Endodermal cell (in vitro differentiated cells): Measurements from ENCODE around the gene BHLHA9. TPM values are rescaled to one million over a fixed set of nuclear protein-coding genes. Genes with fewer than 3 reads are reported as not detected.

ENCODE experiments used
- DNase-seq: peaks from one replicate; pipeline ENCODE4 v3.0.0-alpha.2; 2017
- H3K27ac ChIP-seq: 2 replicates; pipeline ENCODE4 v1.5.1; 2013; ENCODE audit warnings: mild to moderate bottlenecking, low read depth, low read length, moderate library complexity
- H3K27me3 ChIP-seq: 2 replicates; pipeline ENCODE4 v1.6.1; 2013; ENCODE audit warnings: mild to moderate bottlenecking, low read length, moderate library complexity; ENCODE audit not compliant: insufficient read depth, control insufficient read depth, poor library complexity, severe bottlenecking
- H3K36me3 ChIP-seq: 2 replicates; pipeline ENCODE4 v1.7.0; 2013; ENCODE audit warnings: mild to moderate bottlenecking, low read length, moderate library complexity; ENCODE audit not compliant: control insufficient read depth, insufficient read depth
- H3K4me1 ChIP-seq: one replicate; pipeline ENCODE4 v1.7.0; 2013; ENCODE audit warnings: low read length; ENCODE audit not compliant: control insufficient read depth, insufficient read depth
- H3K4me3 ChIP-seq: 2 replicates; pipeline ENCODE4 v1.5.1; 2013; ENCODE audit warnings: mild to moderate bottlenecking, low read length, moderate library complexity
- H3K9ac ChIP-seq: 2 replicates; pipeline ENCODE4 v1.6.1; 2013; ENCODE audit warnings: mild to moderate bottlenecking, low read length, moderate library complexity; ENCODE audit not compliant: poor library complexity, severe bottlenecking; ENCODE audit errors: extremely low read depth
- H3K9me3 ChIP-seq: 2 replicates; pipeline ENCODE4 v1.6.1; 2013; ENCODE audit warnings: mild to moderate bottlenecking, low read length, moderate library complexity; ENCODE audit not compliant: control insufficient read depth
- H3K27ac Mint-ChIP-seq: 2 replicates; pipeline ENCODE4 v1.8.0; 2020; ENCODE audit warnings: mixed read lengths
- H3K27me3 Mint-ChIP-seq: 2 replicates; pipeline ENCODE4 v1.8.0; 2021; ENCODE audit warnings: mild to moderate bottlenecking, mixed read lengths; ENCODE audit not compliant: insufficient read depth
- H3K36me3 Mint-ChIP-seq: 2 replicates; pipeline ENCODE4 v1.8.0; 2020; ENCODE audit warnings: low read depth, mixed read lengths
- H3K4me1 Mint-ChIP-seq: 2 replicates; pipeline ENCODE4 v1.8.0; 2020; ENCODE audit warnings: mixed read lengths
- H3K4me3 Mint-ChIP-seq: 2 replicates; pipeline ENCODE4 v1.8.0; 2020; ENCODE audit warnings: mild to moderate bottlenecking, moderate library complexity, mixed read lengths
- H3K9me3 Mint-ChIP-seq: 2 replicates; pipeline ENCODE4 v1.8.0; 2020; ENCODE audit warnings: mild to moderate bottlenecking, mixed read lengths
- CTCF ChIP-seq: fragments of 200-600 bp; sonication (generic); conservative IDR thresholded peaks from 2 replicates; pipeline ENCODE4 v1.5.0; 2021; ENCODE audit warnings: antibody characterized with exemption, mild to moderate bottlenecking
- WGBS, 2 experiments: methylation state at CpG; one replicate each; pipeline versions ENCODE4 v1.1.5 to v1.1.7; 2013; ENCODE audit warnings: missing lambda C conversion rate in 2 of 2, mixed read lengths in 1 of 2; ENCODE audit not compliant: insufficient coverage in 1 of 2, insufficient read length in 1 of 2; 5-methylcytosine and 5-hydroxymethylcytosine counted together
- total RNA-seq, 2 donors: library from RNA; stranded (reverse); fragmentation: NEBNext Ultra II Directional in 1 of 2; extraction: Animal tissue kit (Norgen Biotek cat#: 25700) in 1 of 2; gene quantifications; 2 replicates in 1 of 2; 3 replicates in 1 of 2; pipeline ENCODE4 v1.2.1, GENCODE V29; 2021

Gene BHLHA9
- total RNA-seq, 2 donors from 2014 or later = 0.62 TPM; not detected in 1

GRCh38 chr17:1244606-1245012 lies 25.6 kb upstream of the BHLHA9 start:
- no peak overlapping the region for H3K27ac ChIP-seq

DNA sequence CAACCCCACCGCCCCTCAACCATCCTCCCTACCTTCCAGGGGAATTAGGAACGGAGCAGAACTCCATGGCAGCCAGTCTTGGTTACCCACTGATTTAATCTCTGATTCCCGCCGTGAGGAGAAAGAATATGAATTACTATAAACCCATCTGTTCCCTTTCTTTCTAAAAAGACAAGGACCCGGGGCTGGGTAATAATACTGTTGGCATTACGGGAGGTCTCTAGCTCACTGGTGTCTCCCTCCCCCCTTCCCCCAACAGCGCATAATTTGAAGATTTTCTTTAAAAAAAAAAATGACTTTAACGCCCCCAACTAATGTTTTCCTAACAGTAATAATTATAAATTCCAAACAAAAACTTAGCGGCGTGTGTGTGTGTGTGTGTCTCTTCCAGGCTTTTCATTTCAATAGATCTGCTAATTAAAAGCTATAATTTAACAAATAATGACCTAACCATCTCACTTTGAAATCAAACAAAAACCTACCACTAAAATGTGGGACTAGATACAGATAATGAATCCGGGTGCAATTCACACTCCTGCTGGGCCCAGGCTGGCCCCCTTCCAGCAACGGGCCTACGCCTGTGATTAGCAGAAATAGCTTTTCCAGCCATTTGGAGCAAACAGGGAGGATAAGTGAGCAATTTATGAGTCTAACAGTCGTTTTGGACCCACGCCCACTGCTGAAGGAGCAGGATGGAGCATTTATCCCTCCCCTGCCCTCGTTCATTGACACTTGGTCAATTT lies 18.2 kb upstream of the BHLHA9 start:
- no peak for TF ChIP-seq CTCF
- no peaks in the 10 kb centered on the region for H3K4me1 ChIP-seq
- H3K36me3 ChIP-seq = no peaks in the 10 kb centered on the region
- H3K9me3 ChIP-seq = no peaks in the 10 kb centered on the region
- no peak for DNase-seq
- Mint-ChIP-seq H3K27ac (no peak overlapping the region), H3K9me3 (peaks cover 19% of the 10 kb centered on the region), H3K4me3 (no peak overlapping the region), H3K27me3 (peaks cover 19% of the 10 kb centered on the region), H3K36me3 (peaks cover 2% of the 10 kb centered on the region), H3K4me1 (peaks cover 5% of the 10 kb centered on the region)
- H3K27ac ChIP-seq = no peak overlapping the region
- no peaks in the 10 kb centered on the region for H3K27me3 ChIP-seq
- WGBS, 2 experiments = 84 to 92% methylated on average over 6 to 16 of the region's 16 CpGs
- H3K4me3 ChIP-seq = no peak overlapping the region
- H3K9ac ChIP-seq = no peak overlapping the region

More at GRCh38 chr17:1244606-1245012, 25.6 kb upstream of the BHLHA9 start:
- Histone ChIP-seq H3K9me3 (no peaks in the 10 kb centered on the region), H3K4me3 (no peak overlapping the region), H3K9ac (no peak overlapping the region), H3K27me3 (no peaks in the 10 kb centered on the region), H3K36me3 (no peaks in the 10 kb centered on the region), H3K4me1 (no peaks in the 10 kb centered on the region)
- Mint-ChIP-seq H3K4me3 (no peak overlapping the region), H3K4me1 (no peaks in the 10 kb centered on the region), H3K27ac (no peak overlapping the region), H3K9me3 (peaks cover 19% of the 10 kb centered on the region), H3K27me3 (peaks cover 18% of the 10 kb centered on the region), H3K36me3 (peaks cover 2% of the 10 kb centered on the region)
- no peak for DNase-seq
- WGBS, 2 experiments = 91 to 97% methylated on average over 4 to 9 of the region's 9 CpGs
- TF ChIP-seq CTCF = no peak

DNA sequence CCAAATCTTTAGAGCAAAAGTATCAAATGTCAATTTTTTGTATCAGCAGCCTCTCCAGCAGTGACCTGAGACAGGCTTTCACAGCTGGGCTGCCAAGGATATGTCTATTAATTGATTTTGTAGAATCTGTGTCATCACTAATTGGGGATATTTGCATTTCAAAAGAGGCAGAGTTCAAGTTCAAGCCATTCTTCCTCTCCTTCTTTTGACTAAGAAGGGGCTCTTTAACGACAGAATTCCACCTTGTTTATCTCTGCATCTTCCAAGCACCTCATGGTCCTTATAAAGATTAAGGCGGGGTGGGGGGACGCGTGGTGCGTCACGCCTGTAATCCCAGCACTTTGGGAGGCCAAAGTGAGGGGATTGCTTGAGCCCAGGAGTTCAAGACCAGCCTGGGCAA lies 15.2 kb upstream of the BHLHA9 start:
- peaks cover 2% of the 10 kb centered on the region for H3K9me3 Mint-ChIP-seq
- H3K4me1 Mint-ChIP-seq = peaks cover 7% of the 10 kb centered on the region
- Histone ChIP-seq H3K4me3 (no peak overlapping the region), H3K36me3 (no peaks in the 10 kb centered on the region), H3K27me3 (peaks cover 7% of the 10 kb centered on the region), H3K27ac (no peak overlapping the region), H3K9me3 (no peaks in the 10 kb centered on the region), H3K9ac (no peak overlapping the region), H3K4me1 (no peaks in the 10 kb centered on the region)
- 53 to 57% methylated on average over 6 of the region's 6 CpGs for WGBS, 2 experiments
- TF ChIP-seq CTCF = no peak
- H3K36me3 Mint-ChIP-seq = no peaks in the 10 kb centered on the region
- H3K27ac Mint-ChIP-seq = no peak overlapping the region
- no peak overlapping the region for H3K4me3 Mint-ChIP-seq
- H3K27me3 Mint-ChIP-seq = peaks cover 36% of the 10 kb centered on the region
- no peak for DNase-seq
